Erythroblast (primary cell): Measurements from ENCODE around the gene RBPJ.
A peak's percentile ranks its signal among the peaks of the same experiment; 100 is the strongest.

Experiments
- DNase-seq, 2 experiments: peaks; one replicate each; lab custom pipeline; 2025; lab: John Stamatoyannopoulos, UW
- GATA1 ChIP-seq: IDR thresholded peaks from 2 replicates; pipeline ENCODE4 v1.6.1; 2011; ENCODE audit warnings: low read depth, mild to moderate bottlenecking, control low read depth, low read length, moderate library complexity
- POLR2A ChIP-seq: IDR thresholded peaks from 2 replicates; pipeline ENCODE4 v1.6.1; 2011; ENCODE audit warnings: mild to moderate bottlenecking, low read length

Gene RBPJ

DNA sequence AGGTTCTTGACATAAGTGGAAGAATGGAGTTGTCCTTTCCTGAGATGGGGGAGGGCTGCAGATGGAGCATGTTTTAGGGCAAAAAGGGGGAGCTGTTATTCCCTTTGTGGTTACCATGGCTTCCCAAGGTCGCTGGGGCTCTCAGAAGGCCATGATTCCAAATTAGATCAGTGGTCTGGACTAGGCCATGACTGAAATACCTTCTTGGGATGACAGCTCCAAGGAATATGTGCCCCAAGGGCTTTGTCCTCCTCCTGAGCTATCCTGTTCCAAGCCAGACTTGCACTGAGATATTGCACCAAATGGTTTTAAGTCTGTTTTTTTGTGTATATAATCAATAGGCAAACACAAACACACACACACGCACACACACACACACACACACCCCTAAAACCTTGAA is 3.0 kb upstream of the RBPJ start:
- TF ChIP-seq POLR2A (no peak), GATA1 (no peak)
- DNase-seq, result no peak

- DNase-seq, result peak; percentile 94 to 95
- peak; percentile 57 for TF ChIP-seq POLR2A
- TF ChIP-seq GATA1, result no peak
These were observed 1.3 kb upstream of the RBPJ start for GRCh38 chr4:26319467-26319948.

DNA sequence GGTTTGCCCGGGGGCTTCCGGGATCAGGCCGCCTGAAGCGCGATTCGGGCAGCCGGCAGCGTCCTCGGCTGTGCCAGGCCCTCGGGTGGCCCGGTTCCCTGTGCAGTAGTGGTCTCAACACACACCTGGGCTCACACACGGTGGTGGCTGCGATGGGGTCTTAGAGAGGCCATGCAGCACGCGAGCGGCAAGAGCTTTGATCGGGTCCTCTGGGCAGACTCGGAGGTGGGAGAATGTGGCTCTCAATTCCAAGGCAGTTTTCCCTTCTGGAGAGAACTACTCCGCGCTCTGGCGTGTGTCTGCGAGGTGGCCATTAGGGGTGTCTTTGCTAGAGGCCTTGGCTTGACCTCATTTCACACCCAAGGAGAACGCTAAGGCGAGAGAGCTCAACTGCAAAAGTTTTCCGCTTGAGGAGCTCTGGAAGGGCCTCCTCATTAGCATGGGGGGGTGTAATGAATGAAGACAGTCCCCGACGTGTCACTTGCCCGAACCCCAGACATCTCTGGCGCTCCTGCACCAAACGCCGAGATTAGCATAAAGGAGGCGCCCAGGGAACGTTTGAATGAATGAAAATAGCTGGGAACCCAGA is 771 bp upstream of the RBPJ start:
- peak; percentile 77 to 79 for DNase-seq
- TF ChIP-seq POLR2A (no peak), GATA1 (no peak)

DNA sequence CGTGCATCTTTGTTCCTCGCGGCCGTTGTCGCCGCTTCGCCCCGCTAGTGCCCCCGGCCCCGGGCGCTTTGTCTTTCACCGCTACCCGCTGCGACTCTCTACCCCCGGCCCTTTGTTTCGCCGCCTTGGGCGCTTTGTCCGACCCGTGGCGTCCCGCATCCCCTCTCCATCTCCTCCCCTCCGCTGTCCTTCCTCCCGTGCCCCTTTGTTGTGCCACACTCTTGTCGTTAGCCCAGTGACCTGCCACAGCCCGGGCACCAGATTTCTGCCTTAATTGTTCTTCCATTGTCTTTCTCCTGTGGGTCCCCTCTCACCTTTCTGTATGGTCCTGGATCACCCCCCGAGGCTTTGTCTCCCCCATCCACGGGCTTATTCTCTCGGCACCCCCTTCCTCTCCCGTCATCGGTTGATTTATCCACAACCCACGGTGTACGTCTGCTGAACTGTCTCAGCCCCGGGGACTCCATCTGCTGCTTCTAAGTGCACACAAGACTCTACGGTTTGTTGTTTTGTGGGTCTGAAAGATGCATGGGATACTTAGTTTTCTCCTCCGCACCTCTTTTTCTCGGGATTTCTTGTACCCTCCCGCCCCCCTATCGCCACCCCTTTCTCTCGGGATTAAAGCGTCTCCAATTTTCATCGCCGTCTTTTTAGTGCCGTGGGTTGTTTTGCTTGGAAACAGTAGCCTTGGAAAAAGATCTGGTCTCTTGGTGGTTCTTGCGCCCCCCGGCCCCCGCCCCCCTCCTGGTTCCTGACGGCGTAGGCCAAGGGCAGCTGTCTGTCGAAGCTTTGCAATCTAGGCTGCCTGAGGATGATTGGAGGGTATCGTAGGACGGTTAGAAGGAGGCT is 783 bp downstream of the RBPJ start:
- TF ChIP-seq POLR2A, result no peak
- no peak for TF ChIP-seq GATA1
- DNase-seq, result peak; percentile 47 to 51

GRCh38 chr4:26322346-26322745 is 1.5 kb downstream of the RBPJ start:
- no peak for DNase-seq
- TF ChIP-seq GATA1 (no peak), POLR2A (no peak)

- DNase-seq, result no peak
- TF ChIP-seq GATA1, result no peak
- TF ChIP-seq POLR2A, result no peak
These were observed 3.0 kb downstream of the RBPJ start for GRCh38 chr4:26323821-26324220.

DNA sequence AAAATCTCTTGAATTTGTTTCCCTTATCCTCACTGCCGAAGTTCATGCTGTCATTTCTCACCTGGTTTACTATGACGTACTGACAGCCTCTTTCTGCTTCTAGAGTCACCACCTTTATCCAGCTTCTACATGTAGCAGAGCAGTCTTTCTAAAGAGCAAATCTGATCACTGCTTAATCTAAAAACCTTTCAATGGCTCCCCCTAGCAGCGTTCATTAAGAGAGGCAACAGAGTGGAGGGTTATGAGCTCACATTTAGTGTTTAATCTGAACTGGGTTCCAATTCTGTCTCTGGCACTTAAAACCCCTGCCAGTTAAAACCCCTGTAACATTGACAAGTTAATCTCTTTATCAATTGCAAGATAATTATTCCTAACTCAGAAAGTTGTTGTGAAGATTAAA is 4.4 kb downstream of the RBPJ start:
- DNase-seq, result peak; percentile 33 to 38
- TF ChIP-seq POLR2A, result no peak
- no peak for TF ChIP-seq GATA1

GRCh38 chr4:26326791-26327190 is 6.0 kb downstream of the RBPJ start:
- no peak for DNase-seq
- TF ChIP-seq POLR2A (no peak), GATA1 (no peak)

DNA sequence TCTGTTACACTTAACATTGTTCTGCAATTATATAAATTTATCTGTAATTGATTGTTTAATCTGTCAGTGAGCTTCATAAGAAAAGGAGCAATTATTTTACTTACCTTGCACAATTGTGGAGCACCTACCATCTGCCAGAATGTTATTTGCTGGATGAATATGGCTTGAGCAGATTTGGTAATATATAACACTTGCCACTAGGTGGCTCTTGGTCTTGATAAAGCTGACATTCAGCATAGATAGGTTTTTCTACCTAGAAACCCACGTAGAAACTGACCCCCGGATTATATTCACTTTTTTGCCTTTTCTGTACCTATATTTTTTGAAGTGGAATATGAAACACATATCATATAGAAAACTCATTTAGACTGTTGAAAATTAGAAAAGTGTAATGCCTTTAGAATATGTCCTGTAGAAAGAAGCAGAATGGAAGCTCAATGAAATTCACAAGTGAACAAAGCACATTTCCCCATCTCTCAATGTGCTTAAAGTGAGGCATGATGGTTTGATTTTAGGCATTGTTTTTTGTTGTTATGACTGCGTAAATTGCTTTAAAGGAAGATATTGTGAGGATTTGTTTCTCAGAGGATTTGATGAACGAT is 9.5 kb downstream of the RBPJ start:
- peak; percentile 63 to 69 for DNase-seq
- TF ChIP-seq GATA1 (no peak), POLR2A (no peak)

DNA sequence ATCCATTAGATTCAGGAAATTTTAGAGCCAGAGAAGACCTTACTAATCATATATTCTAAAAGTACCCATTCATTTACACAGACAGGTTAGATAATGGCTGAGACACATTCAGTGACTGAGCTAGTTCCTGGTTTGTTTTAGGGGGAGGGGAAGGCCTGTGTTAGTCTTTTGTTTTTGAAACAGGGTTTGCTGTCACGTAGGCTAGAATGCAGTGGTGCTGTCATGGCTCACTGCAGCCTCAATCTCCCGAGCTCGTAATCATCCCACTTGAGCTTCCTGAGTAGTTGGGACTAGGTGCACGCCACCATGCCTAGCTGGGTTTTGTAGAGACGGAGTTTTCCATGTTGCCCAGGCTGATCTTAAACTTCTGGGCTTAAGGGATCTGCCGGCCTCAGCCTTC is 10.1 kb downstream of the RBPJ start:
- DNase-seq, result no peak
- no peak for TF ChIP-seq GATA1
- TF ChIP-seq POLR2A, result no peak

GRCh38 chr4:26331380-26331950 is 10.7 kb downstream of the RBPJ start:
- no peak for DNase-seq
- TF ChIP-seq GATA1 (no peak), POLR2A (no peak)

- TF ChIP-seq GATA1 (no peak), POLR2A (no peak)
- DNase-seq, result no peak
These were observed 13.6 kb downstream of the RBPJ start for GRCh38 chr4:26334366-26334765.

- TF ChIP-seq GATA1 (no peak), POLR2A (no peak)
- DNase-seq, result no peak
These were observed 16.8 kb downstream of the RBPJ start for GRCh38 chr4:26337612-26338011.
